ENCODE results near the gene MYG1.

MYG1 gene

GRCh38 chr12:53338916-53339315, 39.4 kb downstream of the MYG1 start:
- no peak overlapping the region for H3K4me3 ChIP-seq (ENCODE audit: low read depth, low read length)
- H2BK5ac ChIP-seq (ENCODE audit: low read depth, low read length, poor library complexity) = no peak overlapping the region
- H4K12ac ChIP-seq (ENCODE audit: low read depth, low read length) = no peak overlapping the region
- H3K79me1 ChIP-seq (ENCODE audit: low read length) = no peaks in the 10 kb centered on the region
- no peak for DNase-seq
- no peak overlapping the region for H3K9ac ChIP-seq (ENCODE audit: low read length)
- no peaks in the 10 kb centered on the region for H3K9me3 ChIP-seq (ENCODE audit: insufficient read depth, low read depth, low read length)
- no peak overlapping the region for H3K18ac ChIP-seq (ENCODE audit: low read length)
- H4K8ac ChIP-seq (ENCODE audit: low read depth, low read length) = no peak overlapping the region
- H3K23ac ChIP-seq (ENCODE audit: low read length) = no peak overlapping the region
- no peak overlapping the region for H4K91ac ChIP-seq (ENCODE audit: low read depth, low read length)
- no peak overlapping the region for H3K27ac ChIP-seq (ENCODE audit: low read depth, low read length)
- H2BK120ac ChIP-seq (ENCODE audit: insufficient read depth, low read length, poor library complexity) = no peak overlapping the region
- no peaks in the 10 kb centered on the region for H3K36me3 ChIP-seq (ENCODE audit: control insufficient read depth in 1 of 2, insufficient read depth in 2 of 2, low read length in 2 of 2)
- no peak overlapping the region for H3K4me2 ChIP-seq (ENCODE audit: low read length)
- no peaks in the 10 kb centered on the region for H3K79me2 ChIP-seq (ENCODE audit: control insufficient read depth, insufficient read depth, low read length, poor library complexity)
- H2AK5ac ChIP-seq (ENCODE audit: low read length) = no peak overlapping the region
- no peak overlapping the region for H3K4ac ChIP-seq (ENCODE audit: low read depth, low read length)
- no CpG with 5 or more reads among the region's 6 CpGs for WGBS (ENCODE audit: extremely low coverage, insufficient coverage, insufficient read length)
- no peak overlapping the region for H2BK12ac ChIP-seq (ENCODE audit: low read length)
- no peaks in the 10 kb centered on the region for H3K27me3 ChIP-seq (ENCODE audit: insufficient read depth, low read length)
- H3K14ac ChIP-seq (ENCODE audit: low read length) = no peak overlapping the region
- H2AFZ ChIP-seq (ENCODE audit: insufficient read depth, low read length, poor library complexity) = no peak overlapping the region
- H3K4me1 ChIP-seq (ENCODE audit: control insufficient read depth in 1 of 2, insufficient read depth in 2 of 2, low read length in 2 of 2) = peaks cover 0 to 5% of the 10 kb centered on the region in 2 experiments

- Histone ChIP-seq H3K4ac (ENCODE audit: low read depth, low read length) (no peak overlapping the region), H3K9ac (ENCODE audit: low read length) (no peak overlapping the region), H3K79me2 (ENCODE audit: control insufficient read depth, insufficient read depth, low read length, poor library complexity) (peaks cover 2% of the 10 kb centered on the region), H4K12ac (ENCODE audit: low read depth, low read length) (no peak overlapping the region), H3K23ac (ENCODE audit: low read length) (no peak overlapping the region), H3K36me3 (ENCODE audit: control insufficient read depth in 1 of 2, insufficient read depth in 2 of 2, low read length in 2 of 2) (no peaks in the 10 kb centered on the region), H3K27ac (ENCODE audit: low read depth, low read length) (no peak overlapping the region), H2BK5ac (ENCODE audit: low read depth, low read length, poor library complexity) (no peak overlapping the region), H3K14ac (ENCODE audit: low read length) (no peak overlapping the region), H3K4me3 (ENCODE audit: low read depth, low read length) (no peak overlapping the region), H3K79me1 (ENCODE audit: low read length) (peaks cover 6% of the 10 kb centered on the region), H2BK12ac (ENCODE audit: low read length) (no peak overlapping the region), H3K4me1 (ENCODE audit: control insufficient read depth in 1 of 2, insufficient read depth in 2 of 2, low read length in 2 of 2) (peaks cover 1 to 8% of the 10 kb centered on the region in 2 experiments), H3K27me3 (ENCODE audit: insufficient read depth, low read length) (no peaks in the 10 kb centered on the region), H2BK120ac (ENCODE audit: insufficient read depth, low read length, poor library complexity) (no peak overlapping the region), H3K9me3 (ENCODE audit: insufficient read depth, low read depth, low read length) (no peaks in the 10 kb centered on the region), H2AFZ (ENCODE audit: insufficient read depth, low read length, poor library complexity) (no peak overlapping the region), H3K4me2 (ENCODE audit: low read length) (no peak overlapping the region), H4K8ac (ENCODE audit: low read depth, low read length) (no peak overlapping the region), H4K91ac (ENCODE audit: low read depth, low read length) (no peak overlapping the region), H2AK5ac (ENCODE audit: low read length) (no peak overlapping the region), H3K18ac (ENCODE audit: low read length) (no peak overlapping the region)
- DNase-seq = no peak
- WGBS (ENCODE audit: extremely low coverage, insufficient coverage, insufficient read length) = no CpG with 5 or more reads among the region's 9 CpGs
Observed at GRCh38 chr12:53340398-53340797, 40.9 kb downstream of the MYG1 start.

GRCh38 chr12:53343449-53343848, 44.0 kb downstream of the MYG1 start:
- H3K4ac ChIP-seq (ENCODE audit: low read depth, low read length) = no peak overlapping the region
- no peak overlapping the region for H2BK120ac ChIP-seq (ENCODE audit: insufficient read depth, low read length, poor library complexity)
- H3K9me3 ChIP-seq (ENCODE audit: insufficient read depth, low read depth, low read length) = no peaks in the 10 kb centered on the region
- WGBS (ENCODE audit: extremely low coverage, insufficient coverage, insufficient read length) = no CpG with 5 or more reads among the region's 3 CpGs
- no peak overlapping the region for H2AK5ac ChIP-seq (ENCODE audit: low read length)
- H3K4me1 ChIP-seq (ENCODE audit: control insufficient read depth in 1 of 2, insufficient read depth in 2 of 2, low read length in 2 of 2) = peaks cover 2 to 5% of the 10 kb centered on the region in 2 experiments
- no peaks in the 10 kb centered on the region for H3K36me3 ChIP-seq (ENCODE audit: control insufficient read depth in 1 of 2, insufficient read depth in 2 of 2, low read length in 2 of 2)
- H3K18ac ChIP-seq (ENCODE audit: low read length) = no peak overlapping the region
- H2BK5ac ChIP-seq (ENCODE audit: low read depth, low read length, poor library complexity) = no peak overlapping the region
- no peak overlapping the region for H3K23ac ChIP-seq (ENCODE audit: low read length)
- no peak overlapping the region for H3K27ac ChIP-seq (ENCODE audit: low read depth, low read length)
- no peak overlapping the region for H3K9ac ChIP-seq (ENCODE audit: low read length)
- DNase-seq = no peak
- H3K27me3 ChIP-seq (ENCODE audit: insufficient read depth, low read length) = no peaks in the 10 kb centered on the region
- no peak overlapping the region for H3K4me2 ChIP-seq (ENCODE audit: low read length)
- no peak overlapping the region for H2AFZ ChIP-seq (ENCODE audit: insufficient read depth, low read length, poor library complexity)
- no peak overlapping the region for H3K14ac ChIP-seq (ENCODE audit: low read length)
- no peak overlapping the region for H4K8ac ChIP-seq (ENCODE audit: low read depth, low read length)
- H3K79me1 ChIP-seq (ENCODE audit: low read length) = peaks cover 6% of the 10 kb centered on the region
- peaks cover 2% of the 10 kb centered on the region for H3K79me2 ChIP-seq (ENCODE audit: control insufficient read depth, insufficient read depth, low read length, poor library complexity)
- no peak overlapping the region for H4K91ac ChIP-seq (ENCODE audit: low read depth, low read length)
- H3K4me3 ChIP-seq (ENCODE audit: low read depth, low read length) = no peak overlapping the region
- no peak overlapping the region for H4K12ac ChIP-seq (ENCODE audit: low read depth, low read length)
- H2BK12ac ChIP-seq (ENCODE audit: low read length) = no peak overlapping the region

DNA sequence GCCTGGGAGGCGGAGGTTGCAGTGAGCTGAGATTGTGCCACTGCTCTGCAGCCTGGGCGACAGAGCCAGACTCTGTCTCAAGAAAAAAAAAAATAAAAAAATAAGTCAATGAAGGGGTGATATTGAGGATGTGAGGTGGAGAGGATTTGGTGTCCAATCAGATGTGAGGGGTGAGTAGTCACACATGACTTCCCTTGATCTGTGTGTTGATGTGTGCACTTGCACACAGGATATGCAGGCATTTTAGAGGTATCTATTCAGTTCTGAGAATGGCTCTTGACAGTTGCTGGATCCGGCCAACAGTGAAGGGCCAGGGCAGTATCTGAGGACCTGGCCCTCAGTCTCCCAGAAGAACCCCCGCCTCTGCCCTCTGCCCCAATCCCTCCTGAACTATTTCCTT, 44.5 kb downstream of the MYG1 start:
- Histone ChIP-seq H3K9ac (ENCODE audit: low read length) (no peak overlapping the region), H4K91ac (ENCODE audit: low read depth, low read length) (no peak overlapping the region), H3K36me3 (ENCODE audit: control insufficient read depth in 1 of 2, insufficient read depth in 2 of 2, low read length in 2 of 2) (no peaks in the 10 kb centered on the region), H2BK12ac (ENCODE audit: low read length) (no peak overlapping the region), H4K8ac (ENCODE audit: low read depth, low read length) (no peak overlapping the region), H3K4me1 (ENCODE audit: control insufficient read depth in 1 of 2, insufficient read depth in 2 of 2, low read length in 2 of 2) (peaks cover 2 to 3% of the 10 kb centered on the region in 2 experiments), H3K9me3 (ENCODE audit: insufficient read depth, low read depth, low read length) (no peaks in the 10 kb centered on the region), H2AFZ (ENCODE audit: insufficient read depth, low read length, poor library complexity) (no peak overlapping the region), H3K4ac (ENCODE audit: low read depth, low read length) (no peak overlapping the region), H3K27me3 (ENCODE audit: insufficient read depth, low read length) (no peaks in the 10 kb centered on the region), H4K12ac (ENCODE audit: low read depth, low read length) (no peak overlapping the region), H3K79me1 (ENCODE audit: low read length) (peaks cover 6% of the 10 kb centered on the region), H3K23ac (ENCODE audit: low read length) (no peak overlapping the region), H3K18ac (ENCODE audit: low read length) (no peak overlapping the region), H3K4me3 (ENCODE audit: low read depth, low read length) (no peak overlapping the region), H2BK120ac (ENCODE audit: insufficient read depth, low read length, poor library complexity) (no peak overlapping the region), H3K14ac (ENCODE audit: low read length) (no peak overlapping the region), H2BK5ac (ENCODE audit: low read depth, low read length, poor library complexity) (no peak overlapping the region), H2AK5ac (ENCODE audit: low read length) (no peak overlapping the region), H3K79me2 (ENCODE audit: control insufficient read depth, insufficient read depth, low read length, poor library complexity) (peaks cover 2% of the 10 kb centered on the region), H3K27ac (ENCODE audit: low read depth, low read length) (no peak overlapping the region), H3K4me2 (ENCODE audit: low read length) (no peak overlapping the region)
- DNase-seq = no peak
- WGBS (ENCODE audit: extremely low coverage, insufficient coverage, insufficient read length) = no CpG with 5 or more reads among the region's 4 CpGs
